Measurements from ENCODE around the gene CALM1. TPM values are rescaled to one million over a fixed set of nuclear protein-coding genes. Genes with fewer than 3 reads are reported as not detected.

CALM1 gene
- 1,000 to 10,000 TPM in 1 of 3 donors, 100 to 1,000 TPM in 2; 868 to 1,074 (median 907) TPM for total RNA-seq
- 902 TPM for total RNA-seq (2013)

DNA sequence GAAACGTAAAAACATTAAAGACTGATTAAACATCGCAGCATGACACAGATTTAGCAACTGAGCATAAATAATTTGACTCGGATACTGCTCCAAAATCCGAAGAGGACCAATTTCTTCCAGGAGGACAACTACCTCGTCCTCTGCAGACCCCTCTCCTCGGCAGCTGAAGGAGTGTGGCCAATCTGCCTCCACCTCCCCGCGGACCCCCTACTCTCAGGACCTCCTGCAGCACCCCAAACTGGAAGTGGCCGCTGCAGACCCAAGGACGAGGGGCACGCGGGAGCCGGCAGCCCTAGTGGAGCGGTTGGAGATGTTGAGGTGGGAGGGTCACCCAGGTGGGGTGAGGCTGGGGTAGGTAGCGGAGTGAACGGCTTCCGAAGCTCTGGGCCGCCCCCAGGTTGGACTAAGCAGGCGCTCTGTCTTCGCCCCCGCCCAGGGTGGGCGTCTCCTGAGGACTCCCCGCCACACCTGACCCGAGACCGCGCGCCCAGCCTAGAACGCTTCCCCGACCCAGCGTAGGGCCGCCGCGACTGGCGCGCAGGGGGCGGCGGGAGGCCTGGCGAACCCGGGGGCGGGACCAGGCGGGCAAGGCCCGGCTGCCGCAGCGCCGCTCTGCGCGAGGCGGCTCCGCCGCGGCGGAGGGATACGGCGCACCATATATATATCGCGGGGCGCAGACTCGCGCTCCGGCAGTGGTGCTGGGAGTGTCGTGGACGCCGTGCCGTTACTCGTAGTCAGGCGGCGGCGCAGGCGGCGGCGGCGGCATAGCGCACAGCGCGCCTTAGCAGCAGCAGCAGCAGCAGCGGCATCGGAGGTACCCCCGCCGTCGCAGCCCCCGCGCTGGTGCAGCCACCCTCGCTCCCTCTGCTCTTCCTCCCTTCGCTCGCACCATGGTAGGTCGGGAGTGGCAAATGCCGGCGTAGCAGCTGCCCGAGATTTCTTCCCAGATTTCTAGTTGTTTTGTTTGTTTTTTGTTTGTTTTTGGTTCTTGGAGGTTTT lies at the start of gene CALM1:
CALM1 (plus strand) TSS at position 689 of the 999 bp plus-strand sequence; CDS start at position 891, 202 bp downstream.
- TF ChIP-seq, protein P1, sequence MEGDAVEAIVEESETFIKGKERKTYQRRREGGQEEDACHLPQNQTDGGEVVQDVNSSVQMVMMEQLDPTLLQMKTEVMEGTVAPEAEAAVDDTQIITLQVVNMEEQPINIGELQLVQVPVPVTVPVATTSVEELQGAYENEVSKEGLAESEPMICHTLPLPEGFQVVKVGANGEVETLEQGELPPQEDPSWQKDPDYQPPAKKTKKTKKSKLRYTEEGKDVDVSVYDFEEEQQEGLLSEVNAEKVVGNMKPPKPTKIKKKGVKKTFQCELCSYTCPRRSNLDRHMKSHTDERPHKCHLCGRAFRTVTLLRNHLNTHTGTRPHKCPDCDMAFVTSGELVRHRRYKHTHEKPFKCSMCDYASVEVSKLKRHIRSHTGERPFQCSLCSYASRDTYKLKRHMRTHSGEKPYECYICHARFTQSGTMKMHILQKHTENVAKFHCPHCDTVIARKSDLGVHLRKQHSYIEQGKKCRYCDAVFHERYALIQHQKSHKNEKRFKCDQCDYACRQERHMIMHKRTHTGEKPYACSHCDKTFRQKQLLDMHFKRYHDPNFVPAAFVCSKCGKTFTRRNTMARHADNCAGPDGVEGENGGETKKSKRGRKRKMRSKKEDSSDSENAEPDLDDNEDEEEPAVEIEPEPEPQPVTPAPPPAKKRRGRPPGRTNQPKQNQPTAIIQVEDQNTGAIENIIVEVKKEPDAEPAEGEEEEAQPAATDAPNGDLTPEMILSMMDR (IDR thresholded peaks at IDR 0.05): no peak
- peak within 1 kb of the TSS; percentile 91 for H3K4me3 Mint-ChIP-seq
- Histone ChIP-seq H3K27ac (ENCODE audit: low read length) (peak within 1 kb of the TSS; percentile 86), H3K36me3 (ENCODE audit: control insufficient read depth, insufficient read depth, low read length) (peaks cover 18% of the 10 kb centered on the region), H3K27me3 (ENCODE audit: control insufficient read depth, insufficient read depth, low read length) (no peaks in the 10 kb centered on the region), H3K4me3 (ENCODE audit: low read length) (peak within 1 kb of the TSS; percentile 76), H3K4me1 (ENCODE audit: control insufficient read depth, insufficient read depth, low read length) (peaks cover 34% of the 10 kb centered on the region), H3K9me3 (ENCODE audit: control insufficient read depth, insufficient read depth, low read length) (no peaks in the 10 kb centered on the region)
- peaks cover 34 to 38% of the 10 kb centered on the region in 2 donors for H3K4me1 Mint-ChIP-seq
- intact Hi-C loops (cut with micrococcal nuclease): loop anchor here (5.0 to 10.0 kb wide), 4 partner anchors 64 to 439 kb away; partner anchors contain the start of genes NRDE2 and TDP1
- no peaks in the 10 kb centered on the region for H3K9me3 Mint-ChIP-seq
- H3K36me3 Mint-ChIP-seq: peaks cover 13% of the 10 kb centered on the region
- ATAC-seq (peak; percentile 61 to 88 (median 72)), DNase-seq (peak; percentile 98 to 99)
- WGBS (ENCODE audit: insufficient coverage): 2% methylated on average over 89 of the region's 89 CpGs
- no peaks in the 10 kb centered on the region for H3K27me3 Mint-ChIP-seq (ENCODE audit: low read depth in 2 of 2)
- peak within 1 kb of the TSS; percentile 88 to 96 for H3K27ac Mint-ChIP-seq

DNA sequence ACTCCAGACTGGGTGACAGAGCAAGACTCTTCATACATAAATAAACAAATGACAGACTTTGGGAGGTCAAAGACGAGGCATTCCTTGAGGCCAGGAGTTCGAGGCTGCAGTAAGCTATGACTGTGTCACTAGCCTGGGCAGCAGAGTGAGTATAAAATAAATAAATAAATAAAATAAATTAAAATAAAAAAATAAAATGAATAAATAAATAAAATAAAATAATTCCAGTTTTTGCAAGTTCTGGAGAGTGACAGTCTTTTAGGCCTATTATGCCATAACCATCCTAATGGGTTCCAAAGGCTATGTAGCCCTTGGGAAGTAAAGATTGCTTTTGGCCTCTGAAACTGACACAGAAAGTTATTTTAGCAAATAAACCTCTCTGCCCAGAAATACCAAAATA lies 48.6 kb upstream of the CALM1 start:
- H3K9me3 ChIP-seq (ENCODE audit: control insufficient read depth, insufficient read depth, low read length): no peaks in the 10 kb centered on the region
- H3K36me3 ChIP-seq (ENCODE audit: control insufficient read depth, insufficient read depth, low read length): no peaks in the 10 kb centered on the region
- TF ChIP-seq, protein P1 (IDR thresholded peaks at IDR 0.05): no peak
- no peak for ATAC-seq
- Mint-ChIP-seq H3K36me3 (no peaks in the 10 kb centered on the region), H3K27me3 (ENCODE audit: low read depth in 2 of 2) (peaks cover 0 to 3% of the 10 kb centered on the region in 2 donors), H3K9me3 (no peaks in the 10 kb centered on the region), H3K27ac (no peak overlapping the region), H3K4me1 (no peaks in the 10 kb centered on the region), H3K4me3 (no peak overlapping the region)
- intact Hi-C loops (cut with micrococcal nuclease): no loop called here
- H3K4me1 ChIP-seq (ENCODE audit: control insufficient read depth, insufficient read depth, low read length): no peaks in the 10 kb centered on the region
- H3K4me3 ChIP-seq (ENCODE audit: low read length): no peak overlapping the region
- H3K27ac ChIP-seq (ENCODE audit: low read length): no peak overlapping the region
- no peak for DNase-seq
- no CpG with 5 or more reads among the region's 2 CpGs for WGBS (ENCODE audit: insufficient coverage)
- no peaks in the 10 kb centered on the region for H3K27me3 ChIP-seq (ENCODE audit: control insufficient read depth, insufficient read depth, low read length)

DNA sequence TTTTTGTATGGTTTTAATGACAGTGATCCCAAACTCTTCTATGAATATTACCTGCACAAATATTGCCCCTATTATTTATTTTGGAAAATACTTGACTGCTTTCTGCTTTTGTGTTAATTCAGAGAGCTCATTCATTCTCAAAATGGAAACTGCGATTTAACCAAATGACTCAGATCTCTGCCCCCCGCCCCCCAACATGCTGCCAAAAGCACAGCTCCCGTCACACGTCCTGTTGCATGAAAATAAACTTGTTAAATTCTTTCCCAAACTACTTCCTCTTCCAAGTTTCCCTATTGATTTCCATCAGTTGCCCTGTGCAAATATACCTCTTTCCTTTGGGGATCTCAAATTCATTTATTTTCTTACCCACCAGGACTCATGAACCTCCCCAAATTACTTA lies 47.1 kb upstream of the CALM1 start:
- Histone ChIP-seq H3K36me3 (ENCODE audit: control insufficient read depth, insufficient read depth, low read length) (no peaks in the 10 kb centered on the region), H3K9me3 (ENCODE audit: control insufficient read depth, insufficient read depth, low read length) (no peaks in the 10 kb centered on the region), H3K4me3 (ENCODE audit: low read length) (no peak overlapping the region), H3K27ac (ENCODE audit: low read length) (no peak overlapping the region), H3K4me1 (ENCODE audit: control insufficient read depth, insufficient read depth, low read length) (no peaks in the 10 kb centered on the region), H3K27me3 (ENCODE audit: control insufficient read depth, insufficient read depth, low read length) (no peaks in the 10 kb centered on the region)
- no peak for DNase-seq
- Mint-ChIP-seq H3K9me3 (no peaks in the 10 kb centered on the region), H3K4me3 (no peak overlapping the region), H3K27ac (no peak overlapping the region), H3K36me3 (no peaks in the 10 kb centered on the region), H3K4me1 (no peaks in the 10 kb centered on the region), H3K27me3 (ENCODE audit: low read depth in 2 of 2) (peaks cover 0 to 3% of the 10 kb centered on the region in 2 donors)
- TF ChIP-seq, protein P1 (IDR thresholded peaks at IDR 0.05): no peak
- no peak for ATAC-seq
- WGBS (ENCODE audit: insufficient coverage): 61% methylated on average over 4 of the region's 4 CpGs
- intact Hi-C loops (cut with micrococcal nuclease): no loop called here

Measured in natural killer cell (primary cell).